ENCODE results near the gene COX6B1.

GRCh38 chr19:35612224-35612558, 35.9 kb upstream of the COX6B1 start:
- TF ChIP-seq CTCF (IDR thresholded peaks at IDR 0.05; ENCODE audit: low read length) (no peak), EZH2 (optimal IDR thresholded peaks at IDR 0.05; ENCODE audit: low read depth, low read length) (no peak)
